Stimulated activated CD8-positive, alpha-beta memory T cell treated with anti-CD3 and anti-CD28 coated beads, Interleukin-12 subunit alpha, Interleukin-12 subunit beta, amount 100 ng/mL, for 1 hour (primary cell): ENCODE data around the gene NEU4.
"Not testable (repeated sequence)": the region's sequence is repeated elsewhere in the genome, so short reads cannot be mapped to it uniquely, and the experiment has no call there.

Source experiments
- DNase-seq: peaks from one replicate; pipeline ENCODE4 v3.0.0-alpha.2; 2020; ENCODE audit warnings: low read depth

The NEU4 gene

GRCh38 chr2:241799522-241800197, 9.3 kb upstream of the NEU4 start:
- DNase-seq, result no peak

- DNase-seq, result not testable (repeated sequence)
Observed at GRCh38 chr2:241800198-241800903, 8.6 kb upstream of the NEU4 start.

GRCh38 chr2:241801611-241802420, 7.2 kb upstream of the NEU4 start:
- no peak for DNase-seq

- DNase-seq, result no peak
Observed at GRCh38 chr2:241802421-241803318, 6.3 kb upstream of the NEU4 start.

- DNase-seq, result no peak
Observed at GRCh38 chr2:241803387-241804325, 5.3 kb upstream of the NEU4 start.

GRCh38 chr2:241804326-241805229, 4.4 kb upstream of the NEU4 start:
- DNase-seq, result no peak

- not testable (repeated sequence) for DNase-seq
Observed at GRCh38 chr2:241806217-241806616, 2.8 kb upstream of the NEU4 start.

- no peak for DNase-seq
Observed at GRCh38 chr2:241808051-241808720, 807 bp upstream of the NEU4 start.

- no peak for DNase-seq
Observed at GRCh38 chr2:241809383-241810306, 652 bp downstream of the NEU4 start.

- DNase-seq, result no peak
Observed at GRCh38 chr2:241810307-241811200, 1.6 kb downstream of the NEU4 start.

- DNase-seq, result no peak
Observed at GRCh38 chr2:241811201-241811951, 2.4 kb downstream of the NEU4 start.

GRCh38 chr2:241811952-241812729, 3.1 kb downstream of the NEU4 start:
- no peak for DNase-seq

GRCh38 chr2:241812730-241813643, 4.0 kb downstream of the NEU4 start:
- DNase-seq, result no peak
